Pancreas (tissue), 10 donors: ENCODE results near the gene COX10. TPM values are rescaled to one million over a fixed set of nuclear protein-coding genes. Genes with fewer than 3 reads are reported as not detected.

ENCODE experiments used
- ATAC-seq, 4 donors: fragments of 200-7000 bp; cut with Tn5 transposase; one replicate each; pipeline versions ENCODE4 v1.8.0 to v1.9.1; 2020; ENCODE audit warnings: mild to moderate bottlenecking in 4 of 4, moderate library complexity in 4 of 4
- DNase-seq, 6 donors: peaks; one replicate each; pipeline ENCODE4 v3.0.0-alpha.2; 2020
- FAIRE-seq: peaks from 2 replicates; lab custom pipeline; 2012; peaks lifted over from hg19 to GRCh38; lab: Jason Lieb, UNC
- H3K27ac ChIP-seq, 4 donors: fragments of 200-600 bp; sonication (generic); 1 replicate in 3 of 4; 2 replicates in 1 of 4; pipeline versions ENCODE4 v1.5.0 to v1.8.0; 2020
- H3K27me3 ChIP-seq, 4 donors: fragments of 200-600 bp; one replicate each; pipeline ENCODE4 v1.8.0; 2021
- H3K36me3 ChIP-seq, 3 donors: fragments of 200-600 bp; sonication (generic) in 1 of 3; one replicate each; pipeline versions ENCODE4 v1.5.0 to v1.8.0; 2020 to 2021
- H3K4me1 ChIP-seq, 3 donors: fragments of 200-600 bp; one replicate each; pipeline ENCODE4 v1.8.0; 2021
- H3K4me3 ChIP-seq, 4 donors: fragments of 200-600 bp; sonication (generic) in 2 of 4; one replicate each; pipeline versions ENCODE4 v1.5.0 to v1.8.0; 2020 to 2021
- H3K9me3 ChIP-seq, 4 donors: fragments of 200-600 bp; one replicate each; pipeline ENCODE4 v1.8.0; 2021
- CTCF ChIP-seq, 4 donors: fragments of 200-600 bp; sonication (generic) in 3 of 4; IDR thresholded peaks; one replicate each; pipeline versions ENCODE4 v1.5.0 to v1.8.0; 2021; ENCODE audit warnings: antibody characterized with exemption in 4 of 4
- WGBS, 2 donors: extraction: QIAGEN DNeasy Blood & Tissue Kit; methylation state at CpG; one replicate each; pipeline ENCODE4 v1.1.7; 2013; 5-methylcytosine and 5-hydroxymethylcytosine counted together
- intact Hi-C, 3 donors: fragments of 100-400 bp; cut with DNase I; formaldehyde crosslinking; loops; one replicate each; pipeline versions ENCODE4 v1.11.1 to v1.14.2; 2022
- polyA plus RNA-seq, 2 donors: library from polyadenylated mRNA; stranded (reverse); fragments of 200-250 nt; gene quantifications; one replicate each; pipeline ENCODE4 v1.2.3, GENCODE V29; 2013
- total RNA-seq, 6 donors: library from RNA; stranded (reverse); fragmentation: NEBNext Ultra II Directional in 4 of 6; extraction: Animal tissue kit (Norgen Biotek cat#: 25700) in 4 of 6; gene quantifications; one replicate each; pipeline versions ENCODE4 v1.2.1 to v1.2.4, GENCODE V29; 2021 to 2023
- donor health status: healthy with polysubstance abuse.
- donor health status: DM: no; HTN: no; CAD: no; lungs with moderate emphysema.
- donor health status: DM: no; HTN: no; CAD: no.
- donor health status: control.
- donor health status: control.
- donor health status: Bipolar disorder and iron deficiency.
- donor health status: DM: yes; HTN: yes; CAD: no.
- donor health status: DM: no; HTN: no; CAD: no.
- donor health status: DM: no; HTN: no; CAD: no.
- donor health status: DM: yes; HTN: yes; CAD: no.

COX10 gene
- total and polyA plus RNA-seq, 8 donors = 4.4 to 10.3 (median 6.0) TPM

- intact Hi-C loops = no loop called here
- H3K4me1 ChIP-seq = peaks cover 0 to under 1% (median 0%) of the 10 kb centered on the region in 3 donors
- H3K4me3 ChIP-seq = no peak overlapping the region
- peak in 1 of 4 donors; percentile 6 for ATAC-seq
- H3K9me3 ChIP-seq = no peaks in the 10 kb centered on the region
- WGBS, 2 donors = 63 to 68% methylated on average over 10 of the region's 10 CpGs
- no peak for DNase-seq
- H3K27me3 ChIP-seq = no peaks in the 10 kb centered on the region
- no peaks in the 10 kb centered on the region for H3K36me3 ChIP-seq
- FAIRE-seq = no peak
- TF ChIP-seq CTCF (IDR thresholded peaks at IDR 0.05) = no peak
- H3K27ac ChIP-seq = peak overlapping the region in 2 of 4 donors; percentile 3 to 27
Measured at GRCh38 chr17:14201021-14201987, 132.0 kb downstream of the COX10 start.

- Histone ChIP-seq H3K27me3 (no peaks in the 10 kb centered on the region), H3K4me1 (peaks cover 0 to 3% (median 0%) of the 10 kb centered on the region in 3 donors), H3K9me3 (no peaks in the 10 kb centered on the region), H3K36me3 (peaks cover 0 to 2% (median 0%) of the 10 kb centered on the region in 3 donors), H3K27ac (peak overlapping the region in 1 of 4 donors; percentile 27), H3K4me3 (no peak overlapping the region)
- FAIRE-seq (no peak), ATAC-seq (no peak), DNase-seq (no peak)
- 94 to 97% methylated on average over 4 of the region's 4 CpGs for WGBS, 2 donors
- TF ChIP-seq CTCF (IDR thresholded peaks at IDR 0.05) = no peak
- intact Hi-C loops = no loop called here
Measured at GRCh38 chr17:14201988-14202380, 132.7 kb downstream of the COX10 start.

- 92 to 96% methylated on average over 10 of the region's 10 CpGs for WGBS, 2 donors
- ATAC-seq (no peak), DNase-seq (no peak), FAIRE-seq (no peak)
- Histone ChIP-seq H3K9me3 (no peaks in the 10 kb centered on the region), H3K27ac (no peak overlapping the region), H3K4me3 (no peak overlapping the region), H3K4me1 (peaks cover 0 to 3% (median 0%) of the 10 kb centered on the region in 3 donors), H3K36me3 (peaks cover 0 to 3% (median 2%) of the 10 kb centered on the region in 3 donors), H3K27me3 (no peaks in the 10 kb centered on the region)
- intact Hi-C loops = no loop called here
- TF ChIP-seq CTCF (IDR thresholded peaks at IDR 0.05) = no peak
Measured at GRCh38 chr17:14202388-14203166, 133.3 kb downstream of the COX10 start.

GRCh38 chr17:14203388-14203787 is 134.1 kb downstream of the COX10 start:
- 83 to 90% methylated on average over 3 of the region's 3 CpGs for WGBS, 2 donors
- TF ChIP-seq CTCF (IDR thresholded peaks at IDR 0.05) = no peak
- no peak overlapping the region for H3K27ac ChIP-seq
- H3K9me3 ChIP-seq = no peaks in the 10 kb centered on the region
- ATAC-seq = no peak
- H3K4me3 ChIP-seq = no peak overlapping the region
- peaks cover 0 to 7% (median 3%) of the 10 kb centered on the region in 3 donors for H3K36me3 ChIP-seq
- no peaks in the 10 kb centered on the region for H3K27me3 ChIP-seq
- intact Hi-C loops = no loop called here
- peaks cover 0 to 3% (median 0%) of the 10 kb centered on the region in 3 donors for H3K4me1 ChIP-seq
- no peak for DNase-seq
- no peak for FAIRE-seq
